ENCODE measurements around the gene P2RY1.

P2RY1 gene

GRCh38 chr3:152823781-152824180, 11.2 kb upstream of the P2RY1 start:
- no peak for DNase-seq
- H3K9me2 ChIP-seq (replicated peaks; ENCODE audit: insufficient read depth, low read length), result no peaks in the 10 kb centered on the region
- H3K9me3 ChIP-seq (replicated peaks; ENCODE audit: insufficient read depth, low read length), result no peaks in the 10 kb centered on the region
- H3K4me1 ChIP-seq (ENCODE audit: low read length), result no peaks in the 10 kb centered on the region
- no peak overlapping the region for H3K4me3 ChIP-seq (ENCODE audit: low read length)
- H3K36me3 ChIP-seq (replicated peaks; ENCODE audit: insufficient read depth, low read length), result no peaks in the 10 kb centered on the region
- no peaks in the 10 kb centered on the region for H3K79me2 ChIP-seq (ENCODE audit: low read length)
- no peaks in the 10 kb centered on the region for H3K27me3 ChIP-seq (replicated peaks; ENCODE audit: insufficient read depth, low read length)
- no peak overlapping the region for H3K27ac ChIP-seq (ENCODE audit: low read length)
- no peak overlapping the region for H3K4me2 ChIP-seq (ENCODE audit: low read depth, low read length)
- no peaks in the 10 kb centered on the region for H3F3A ChIP-seq (ENCODE audit: insufficient read depth, low read length)
- H2AFZ ChIP-seq (ENCODE audit: low read length), result no peak overlapping the region
- no peak for TF ChIP-seq EZH2phosphoT487 (IDR thresholded peaks at IDR 0.05; ENCODE audit: low read length)
- no peak for TF ChIP-seq CTCF (IDR thresholded peaks at IDR 0.05; ENCODE audit: low read length)
- no peak for TF ChIP-seq EZH2 (optimal IDR thresholded peaks at IDR 0.05; ENCODE audit: low read depth, low read length)
- H4K20me1 ChIP-seq (ENCODE audit: insufficient read depth, low read length), result no peaks in the 10 kb centered on the region
- H3K9ac ChIP-seq (ENCODE audit: low read length), result no peak overlapping the region

GRCh38 chr3:152825566-152825965, 9.4 kb upstream of the P2RY1 start:
- Histone ChIP-seq H2AFZ (ENCODE audit: low read length) (no peak overlapping the region), H3F3A (ENCODE audit: insufficient read depth, low read length) (no peaks in the 10 kb centered on the region)
- TF ChIP-seq EZH2phosphoT487 (IDR thresholded peaks at IDR 0.05; ENCODE audit: low read length), result no peak
- TF ChIP-seq EZH2 (optimal IDR thresholded peaks at IDR 0.05; ENCODE audit: low read depth, low read length), result no peak
- TF ChIP-seq CTCF (IDR thresholded peaks at IDR 0.05; ENCODE audit: low read length), result no peak

DNA sequence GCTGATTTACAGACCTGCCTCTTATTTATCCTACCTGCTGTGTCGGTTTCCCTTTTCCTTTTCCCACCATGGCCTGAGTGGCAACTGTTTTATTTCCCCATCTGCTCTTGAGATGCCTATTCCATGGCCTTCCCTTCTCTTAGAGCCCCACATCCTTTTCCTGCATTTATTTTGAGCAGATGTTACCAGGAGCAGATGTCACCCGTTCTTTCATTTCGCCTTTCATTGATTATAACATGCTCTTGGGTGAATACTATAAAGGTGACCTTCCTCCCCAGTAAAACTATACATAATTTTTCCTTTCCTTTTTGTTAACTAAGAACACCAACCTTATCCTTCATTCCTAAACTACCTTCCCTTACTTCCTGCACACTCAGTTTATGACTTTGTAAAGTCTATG, 8.5 kb upstream of the P2RY1 start:
- no peak overlapping the region for H2AFZ ChIP-seq (ENCODE audit: low read length)
- no peaks in the 10 kb centered on the region for H3K79me2 ChIP-seq (ENCODE audit: low read length)
- H3K9me3 ChIP-seq (replicated peaks; ENCODE audit: insufficient read depth, low read length), result no peaks in the 10 kb centered on the region
- H3K4me1 ChIP-seq (ENCODE audit: low read length), result no peaks in the 10 kb centered on the region
- no peaks in the 10 kb centered on the region for H4K20me1 ChIP-seq (ENCODE audit: insufficient read depth, low read length)
- TF ChIP-seq EZH2phosphoT487 (IDR thresholded peaks at IDR 0.05; ENCODE audit: low read length), result no peak
- no peak for TF ChIP-seq CTCF (IDR thresholded peaks at IDR 0.05; ENCODE audit: low read length)
- TF ChIP-seq EZH2 (optimal IDR thresholded peaks at IDR 0.05; ENCODE audit: low read depth, low read length), result no peak
- no peak overlapping the region for H3K9ac ChIP-seq (ENCODE audit: low read length)
- no peaks in the 10 kb centered on the region for H3F3A ChIP-seq (ENCODE audit: insufficient read depth, low read length)
- H3K4me3 ChIP-seq (ENCODE audit: low read length), result no peak overlapping the region
- no peaks in the 10 kb centered on the region for H3K9me2 ChIP-seq (replicated peaks; ENCODE audit: insufficient read depth, low read length)
- no peaks in the 10 kb centered on the region for H3K27me3 ChIP-seq (replicated peaks; ENCODE audit: insufficient read depth, low read length)
- H3K36me3 ChIP-seq (replicated peaks; ENCODE audit: insufficient read depth, low read length), result no peaks in the 10 kb centered on the region
- DNase-seq, result no peak
- H3K27ac ChIP-seq (ENCODE audit: low read length), result no peak overlapping the region
- H3K4me2 ChIP-seq (ENCODE audit: low read depth, low read length), result no peak overlapping the region

More at GRCh38 chr3:152825566-152825965, 9.4 kb upstream of the P2RY1 start:
- no peaks in the 10 kb centered on the region for H4K20me1 ChIP-seq (ENCODE audit: insufficient read depth, low read length)
- no peak for DNase-seq
- H3K27me3 ChIP-seq (replicated peaks; ENCODE audit: insufficient read depth, low read length), result no peaks in the 10 kb centered on the region
- H3K4me3 ChIP-seq (ENCODE audit: low read length), result no peak overlapping the region
- H3K9me3 ChIP-seq (replicated peaks; ENCODE audit: insufficient read depth, low read length), result no peaks in the 10 kb centered on the region
- no peaks in the 10 kb centered on the region for H3K79me2 ChIP-seq (ENCODE audit: low read length)
- H3K4me2 ChIP-seq (ENCODE audit: low read depth, low read length), result no peak overlapping the region
- no peaks in the 10 kb centered on the region for H3K36me3 ChIP-seq (replicated peaks; ENCODE audit: insufficient read depth, low read length)
- no peak overlapping the region for H3K9ac ChIP-seq (ENCODE audit: low read length)
- no peaks in the 10 kb centered on the region for H3K9me2 ChIP-seq (replicated peaks; ENCODE audit: insufficient read depth, low read length)
- no peak overlapping the region for H3K27ac ChIP-seq (ENCODE audit: low read length)
- no peaks in the 10 kb centered on the region for H3K4me1 ChIP-seq (ENCODE audit: low read length)
